Esophagus squamous epithelium (tissue), 4 donors: ENCODE results near the gene TCF7.

ENCODE experiments used
- CTCF ChIP-seq, 6 experiments: fragments of 450-650 bp in 4 of 6; fragments of 200-600 bp in 2 of 6; sonication (generic) in 2 of 6; IDR thresholded peaks; one replicate each; pipeline ENCODE4 v1.5.1; 2016 to 2019; ENCODE audit warnings: antibody characterized with exemption in 6 of 6, mild to moderate bottlenecking in 4 of 6, moderate library complexity in 4 of 6
- POLR2A ChIP-seq, 4 donors: fragments of 450-650 bp; IDR thresholded peaks; one replicate each; pipeline ENCODE4 v1.6.1; 2017; ENCODE audit warnings: antibody characterized with exemption in 4 of 4, mild to moderate bottlenecking in 4 of 4, moderate library complexity in 3 of 4

GRCh38 chr5:134099939-134100282 lies 14.6 kb upstream of the TCF7 start:
- TF ChIP-seq POLR2A (IDR thresholded peaks at IDR 0.05) (no peak), CTCF (IDR thresholded peaks at IDR 0.05) (no peak)
